Measurements from ENCODE around the gene ADRA2B.

Gene ADRA2B

GRCh38 chr2:96124406-96125265, 8.3 kb upstream of the ADRA2B start:
- H3K36me3 Mint-ChIP-seq (ENCODE audit: insufficient read depth): peaks cover 18% of the 10 kb centered on the region
- DNase-seq (ENCODE audit: low spot score in 2 of 2) (no peak), ATAC-seq (replicated peaks; ENCODE audit: extremely low read depth, poor library complexity, severe bottlenecking) (no peak)
- no peaks in the 10 kb centered on the region for H3K9me3 Mint-ChIP-seq
- H3K27ac Mint-ChIP-seq (ENCODE audit: low read depth): peak overlapping the region; percentile 10
- H3K4me3 Mint-ChIP-seq: no peak overlapping the region
- H3K27me3 Mint-ChIP-seq: peaks cover 23% of the 10 kb centered on the region
- peaks cover 17% of the 10 kb centered on the region for H3K4me1 Mint-ChIP-seq

DNA sequence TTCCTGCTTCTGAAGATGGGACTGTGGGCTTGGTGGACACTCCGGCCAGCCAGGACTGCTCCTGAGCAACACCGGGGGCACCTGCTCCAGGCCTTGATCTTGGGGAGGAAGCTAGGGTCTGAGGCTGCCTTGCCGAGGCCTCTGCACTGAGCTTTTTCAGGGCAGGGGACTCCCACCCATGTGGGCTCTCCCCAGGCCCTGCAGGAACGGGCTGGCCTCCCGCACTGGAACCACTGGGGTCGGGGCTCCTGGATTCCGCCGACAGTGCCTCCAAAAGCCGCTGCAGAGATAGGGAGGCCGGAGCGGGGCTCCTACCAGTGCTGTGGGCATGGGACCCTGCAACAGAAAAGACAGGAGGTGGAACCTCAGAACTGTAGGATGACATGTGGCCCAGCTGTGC, 7.6 kb upstream of the ADRA2B start:
- no peak for ATAC-seq (replicated peaks; ENCODE audit: extremely low read depth, poor library complexity, severe bottlenecking)
- Mint-ChIP-seq H3K36me3 (ENCODE audit: insufficient read depth) (peaks cover 16% of the 10 kb centered on the region), H3K4me3 (no peak overlapping the region), H3K9me3 (no peaks in the 10 kb centered on the region), H3K27me3 (peaks cover 30% of the 10 kb centered on the region), H3K4me1 (peaks cover 12% of the 10 kb centered on the region), H3K27ac (ENCODE audit: low read depth) (peak overlapping the region; percentile 10)
- DNase-seq (ENCODE audit: low spot score in 2 of 2): no peak

- no peak overlapping the region for H3K4me3 Mint-ChIP-seq
- H3K27ac Mint-ChIP-seq (ENCODE audit: low read depth): no peak overlapping the region
- no peak for ATAC-seq (replicated peaks; ENCODE audit: extremely low read depth, poor library complexity, severe bottlenecking)
- H3K27me3 Mint-ChIP-seq: peaks cover 36% of the 10 kb centered on the region
- H3K4me1 Mint-ChIP-seq: peaks cover 12% of the 10 kb centered on the region
- H3K36me3 Mint-ChIP-seq (ENCODE audit: insufficient read depth): peaks cover 18% of the 10 kb centered on the region
- H3K9me3 Mint-ChIP-seq: no peaks in the 10 kb centered on the region
- DNase-seq (ENCODE audit: low spot score in 2 of 2): no peak
These were observed 6.9 kb upstream of the ADRA2B start for GRCh38 chr2:96123290-96123689.

- Mint-ChIP-seq H3K27ac (ENCODE audit: low read depth) (no peak overlapping the region), H3K4me1 (peaks cover 16% of the 10 kb centered on the region), H3K9me3 (no peaks in the 10 kb centered on the region), H3K27me3 (peaks cover 36% of the 10 kb centered on the region), H3K36me3 (ENCODE audit: insufficient read depth) (peaks cover 22% of the 10 kb centered on the region), H3K4me3 (no peak overlapping the region)
- DNase-seq (ENCODE audit: low spot score in 2 of 2) (no peak), ATAC-seq (replicated peaks; ENCODE audit: extremely low read depth, poor library complexity, severe bottlenecking) (no peak)
These were observed 6.0 kb upstream of the ADRA2B start for GRCh38 chr2:96122391-96122790.

DNA sequence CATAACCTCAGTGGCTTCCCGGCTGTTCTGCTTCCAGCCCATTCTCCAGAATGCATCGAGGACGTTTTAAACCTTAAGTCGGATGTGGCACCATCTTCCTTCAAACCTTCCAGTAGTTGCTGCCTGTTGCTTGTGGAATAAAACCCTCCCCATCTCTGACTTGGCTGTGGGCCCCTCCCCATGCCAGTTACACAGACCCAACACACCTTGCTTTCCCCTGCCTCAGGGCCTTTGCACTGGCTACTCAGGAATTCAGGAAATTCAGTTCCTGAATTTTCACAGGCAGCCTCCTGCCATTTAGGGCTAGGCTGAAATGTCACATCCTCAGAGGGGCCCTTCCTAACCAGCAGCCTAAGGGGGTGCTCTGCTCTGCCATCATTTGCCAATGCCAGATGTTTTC, 5.0 kb upstream of the ADRA2B start:
- peak overlapping the region; percentile 47 for H3K27ac Mint-ChIP-seq (ENCODE audit: low read depth)
- peaks cover 24% of the 10 kb centered on the region for H3K36me3 Mint-ChIP-seq (ENCODE audit: insufficient read depth)
- ATAC-seq (replicated peaks; ENCODE audit: extremely low read depth, poor library complexity, severe bottlenecking) (no peak), DNase-seq (ENCODE audit: low spot score in 2 of 2) (no peak)
- peaks cover 20% of the 10 kb centered on the region for H3K4me1 Mint-ChIP-seq
- H3K27me3 Mint-ChIP-seq: peaks cover 36% of the 10 kb centered on the region
- H3K9me3 Mint-ChIP-seq: no peaks in the 10 kb centered on the region
- H3K4me3 Mint-ChIP-seq: no peak overlapping the region

- H3K36me3 Mint-ChIP-seq (ENCODE audit: insufficient read depth): peaks cover 26% of the 10 kb centered on the region
- DNase-seq (ENCODE audit: low spot score in 2 of 2): no peak
- H3K27ac Mint-ChIP-seq (ENCODE audit: low read depth): peak overlapping the region; percentile 47
- H3K4me1 Mint-ChIP-seq: peaks cover 20% of the 10 kb centered on the region
- no peak overlapping the region for H3K4me3 Mint-ChIP-seq
- no peak for ATAC-seq (replicated peaks; ENCODE audit: extremely low read depth, poor library complexity, severe bottlenecking)
- no peaks in the 10 kb centered on the region for H3K9me3 Mint-ChIP-seq
- H3K27me3 Mint-ChIP-seq: peaks cover 37% of the 10 kb centered on the region
These were observed 4.6 kb upstream of the ADRA2B start for GRCh38 chr2:96120991-96121390.

- DNase-seq (ENCODE audit: low spot score in 2 of 2): no peak
- Mint-ChIP-seq H3K36me3 (ENCODE audit: insufficient read depth) (peaks cover 29% of the 10 kb centered on the region), H3K27ac (ENCODE audit: low read depth) (no peak overlapping the region), H3K9me3 (no peaks in the 10 kb centered on the region), H3K4me3 (no peak overlapping the region), H3K27me3 (peaks cover 45% of the 10 kb centered on the region), H3K4me1 (peaks cover 28% of the 10 kb centered on the region)
- no peak for ATAC-seq (replicated peaks; ENCODE audit: extremely low read depth, poor library complexity, severe bottlenecking)
These were observed 3.8 kb upstream of the ADRA2B start for GRCh38 chr2:96120091-96120720.

DNA sequence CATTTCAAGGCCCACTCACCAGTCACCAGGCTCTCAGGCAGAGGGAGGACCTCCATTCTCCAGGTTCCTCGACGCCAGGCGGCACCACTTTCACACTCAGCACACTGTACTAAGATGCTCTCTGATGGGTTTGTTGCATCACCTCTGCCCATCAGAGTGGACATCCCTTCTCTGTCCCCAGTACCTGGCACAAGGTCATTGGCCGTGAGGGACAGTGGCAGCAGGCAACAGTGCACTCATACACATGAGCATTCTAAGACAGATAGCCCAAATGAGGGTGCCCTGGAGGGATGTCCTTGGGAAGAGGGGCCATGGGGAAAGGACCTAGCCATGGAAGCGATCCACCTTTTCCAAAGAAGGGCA, 3.0 kb upstream of the ADRA2B start:
- no peak overlapping the region for H3K4me3 Mint-ChIP-seq
- ATAC-seq (replicated peaks; ENCODE audit: extremely low read depth, poor library complexity, severe bottlenecking) (no peak), DNase-seq (ENCODE audit: low spot score in 2 of 2) (no peak)
- H3K9me3 Mint-ChIP-seq: no peaks in the 10 kb centered on the region
- peaks cover 31% of the 10 kb centered on the region for H3K36me3 Mint-ChIP-seq (ENCODE audit: insufficient read depth)
- H3K4me1 Mint-ChIP-seq: peaks cover 28% of the 10 kb centered on the region
- no peak overlapping the region for H3K27ac Mint-ChIP-seq (ENCODE audit: low read depth)
- H3K27me3 Mint-ChIP-seq: peaks cover 45% of the 10 kb centered on the region

GRCh38 chr2:96118698-96119388, 2.5 kb upstream of the ADRA2B start:
- peaks cover 45% of the 10 kb centered on the region for H3K27me3 Mint-ChIP-seq

DNA sequence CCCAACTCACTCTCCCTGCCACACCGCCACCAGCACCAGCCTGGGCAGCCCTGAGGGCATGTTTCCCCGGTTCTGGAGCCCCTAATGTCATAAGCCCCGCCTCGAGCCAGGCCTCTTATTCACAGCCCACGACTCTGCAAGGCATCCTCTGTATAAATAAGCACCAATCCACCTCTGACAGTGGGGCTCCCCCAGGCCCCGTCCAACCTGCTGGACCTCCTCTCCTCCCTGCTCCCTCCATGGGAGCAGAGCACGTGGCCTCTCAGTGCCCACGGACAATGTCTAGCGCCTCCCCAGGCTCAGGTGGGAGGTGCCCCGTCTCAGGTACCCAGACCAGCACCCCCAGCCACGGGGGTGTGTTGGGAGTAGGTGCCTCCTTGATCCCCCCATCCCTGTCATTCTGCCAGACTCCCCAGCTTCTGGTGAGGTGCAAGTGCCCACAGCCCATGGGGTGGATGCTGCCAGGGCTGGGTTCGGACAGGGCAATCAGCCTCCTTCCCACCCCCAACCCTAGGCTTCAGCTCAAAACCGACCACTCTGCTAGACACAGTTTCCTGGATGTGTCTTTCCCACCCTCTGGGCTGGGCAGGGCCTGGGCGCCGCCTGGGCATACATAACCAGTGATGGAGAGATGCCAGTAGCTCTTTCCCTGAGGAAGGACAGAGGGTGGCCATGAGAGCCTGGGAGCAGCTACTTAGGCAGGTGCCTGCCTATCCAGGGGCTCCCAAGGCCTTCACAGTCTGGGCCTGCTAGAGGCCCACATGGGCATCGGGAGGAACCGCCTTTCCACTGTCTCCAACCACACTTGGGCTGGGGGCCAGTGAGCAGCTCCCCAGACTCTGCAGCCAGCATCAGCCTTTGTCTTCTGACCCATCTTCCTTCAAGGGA, 1.6 kb upstream of the ADRA2B start:
- DNase-seq (ENCODE audit: low spot score in 2 of 2) (no peak), ATAC-seq (replicated peaks; ENCODE audit: extremely low read depth, poor library complexity, severe bottlenecking) (no peak)
- peak overlapping the region; percentile 75 for H3K4me3 Mint-ChIP-seq
- no peaks in the 10 kb centered on the region for H3K9me3 Mint-ChIP-seq
- peaks cover 31% of the 10 kb centered on the region for H3K36me3 Mint-ChIP-seq (ENCODE audit: insufficient read depth)
- H3K27me3 Mint-ChIP-seq: peaks cover 45% of the 10 kb centered on the region
- peak overlapping the region; percentile 35 for H3K27ac Mint-ChIP-seq (ENCODE audit: low read depth)
- H3K4me1 Mint-ChIP-seq: peaks cover 28% of the 10 kb centered on the region

More at GRCh38 chr2:96118698-96119388, 2.5 kb upstream of the ADRA2B start:
- H3K4me1 Mint-ChIP-seq: peaks cover 28% of the 10 kb centered on the region
- no peaks in the 10 kb centered on the region for H3K9me3 Mint-ChIP-seq
- DNase-seq (ENCODE audit: low spot score in 2 of 2) (no peak), ATAC-seq (replicated peaks; ENCODE audit: extremely low read depth, poor library complexity, severe bottlenecking) (no peak)
- H3K36me3 Mint-ChIP-seq (ENCODE audit: insufficient read depth): peaks cover 31% of the 10 kb centered on the region
- H3K4me3 Mint-ChIP-seq: peak overlapping the region; percentile 75
- H3K27ac Mint-ChIP-seq (ENCODE audit: low read depth): no peak overlapping the region

GRCh38 chr2:96116879-96117533, 635 bp upstream of the ADRA2B start:
- DNase-seq (ENCODE audit: low spot score in 2 of 2) (peak; percentile 40 to 50), ATAC-seq (replicated peaks; ENCODE audit: extremely low read depth, poor library complexity, severe bottlenecking) (peak; percentile 84)
- Mint-ChIP-seq H3K9me3 (no peaks in the 10 kb centered on the region), H3K27me3 (peaks cover 45% of the 10 kb centered on the region), H3K27ac (ENCODE audit: low read depth) (no peak overlapping the region), H3K4me1 (peaks cover 28% of the 10 kb centered on the region), H3K4me3 (peak overlapping the region; percentile 75), H3K36me3 (ENCODE audit: insufficient read depth) (peaks cover 27% of the 10 kb centered on the region)
